ENCODE data around the gene NHSL1. TPM values are rescaled to one million over a fixed set of nuclear protein-coding genes. Genes with fewer than 3 reads are reported as not detected.

NHSL1 gene
- total RNA-seq, 2 donors from 2014 or later = 0.14 to 0.73 TPM

DNA sequence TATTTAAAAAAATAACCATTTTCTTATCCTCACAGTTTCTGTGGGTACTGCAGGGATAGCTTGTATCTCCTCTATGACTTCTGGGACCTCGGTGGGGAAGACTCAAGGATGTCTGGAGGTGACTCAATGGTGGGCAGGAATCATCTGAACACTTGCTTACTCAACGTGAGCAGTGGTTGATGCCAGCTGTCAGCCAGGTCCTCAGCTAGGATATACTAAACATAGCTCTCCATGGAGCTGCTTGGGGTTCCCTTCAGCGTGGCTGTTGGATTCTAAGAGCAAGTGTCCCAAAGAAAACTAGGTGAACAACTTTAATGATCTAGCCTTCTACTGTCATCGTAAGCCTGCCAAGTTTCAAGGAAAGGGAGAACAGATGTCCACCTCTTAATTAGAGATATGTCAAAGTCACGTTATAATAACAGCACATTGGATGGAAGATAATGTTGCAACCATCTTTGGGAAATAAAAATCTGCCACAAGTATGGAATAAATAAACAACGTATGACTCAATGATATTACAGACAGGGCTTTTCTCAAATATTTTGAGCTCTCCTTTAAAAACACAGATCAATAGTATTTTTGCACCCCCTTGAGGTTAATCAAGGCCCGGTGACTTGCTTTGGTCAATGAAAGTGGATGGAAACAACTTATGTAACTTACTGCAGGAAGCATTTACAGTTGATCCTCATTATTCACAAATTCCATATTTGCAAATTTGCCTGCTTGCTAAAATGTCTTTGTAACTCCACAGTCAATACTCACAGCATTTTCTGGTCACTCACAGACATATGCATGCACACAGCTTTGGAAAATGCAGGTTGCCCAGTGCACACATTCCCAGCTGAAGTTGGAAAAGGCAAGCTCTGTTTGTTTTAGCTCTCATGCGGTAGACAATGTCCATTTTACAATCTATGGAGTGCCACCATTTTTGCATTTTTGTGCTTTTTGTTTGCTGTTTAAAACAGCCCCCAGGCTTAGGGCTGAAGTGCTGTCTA lies 101.9 kb downstream of the NHSL1 start:
- Mint-ChIP-seq H3K36me3 (no peaks in the 10 kb centered on the region), H3K27me3 (peaks cover 0 to 15% of the 10 kb centered on the region in 2 donors), H3K9me3 (no peaks in the 10 kb centered on the region), H3K4me1 (ENCODE audit: low read depth in 2 of 2) (no peaks in the 10 kb centered on the region), H3K27ac (no peak overlapping the region), H3K4me3 (no peak overlapping the region)
- DNase-seq (ENCODE audit: low spot score) = no peak
- no peak for ATAC-seq

DNA sequence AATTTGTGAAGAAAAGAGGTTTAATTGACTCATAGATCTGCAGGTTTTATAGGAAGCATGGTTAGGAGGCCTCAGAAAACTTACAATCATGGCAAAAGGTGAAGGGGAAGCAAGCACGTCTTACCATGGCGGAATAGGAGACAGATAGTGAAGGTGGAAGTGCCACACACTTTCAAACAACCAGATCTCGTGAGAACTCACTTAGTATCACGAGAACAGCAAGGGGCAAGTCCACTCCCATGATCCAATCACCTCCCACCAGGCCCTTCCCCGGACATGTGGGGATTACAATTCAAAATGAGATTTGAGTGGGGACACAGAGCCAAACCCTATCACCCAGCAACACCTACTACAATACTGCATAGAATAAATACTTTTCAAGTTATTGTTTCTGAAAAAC lies 102.6 kb downstream of the NHSL1 start:
- DNase-seq (ENCODE audit: low spot score) = no peak
- Mint-ChIP-seq H3K9me3 (no peaks in the 10 kb centered on the region), H3K36me3 (no peaks in the 10 kb centered on the region), H3K4me3 (no peak overlapping the region), H3K4me1 (ENCODE audit: low read depth in 2 of 2) (no peaks in the 10 kb centered on the region), H3K27me3 (peaks cover 0 to 12% of the 10 kb centered on the region in 2 donors), H3K27ac (no peak overlapping the region)
- ATAC-seq = no peak

DNA sequence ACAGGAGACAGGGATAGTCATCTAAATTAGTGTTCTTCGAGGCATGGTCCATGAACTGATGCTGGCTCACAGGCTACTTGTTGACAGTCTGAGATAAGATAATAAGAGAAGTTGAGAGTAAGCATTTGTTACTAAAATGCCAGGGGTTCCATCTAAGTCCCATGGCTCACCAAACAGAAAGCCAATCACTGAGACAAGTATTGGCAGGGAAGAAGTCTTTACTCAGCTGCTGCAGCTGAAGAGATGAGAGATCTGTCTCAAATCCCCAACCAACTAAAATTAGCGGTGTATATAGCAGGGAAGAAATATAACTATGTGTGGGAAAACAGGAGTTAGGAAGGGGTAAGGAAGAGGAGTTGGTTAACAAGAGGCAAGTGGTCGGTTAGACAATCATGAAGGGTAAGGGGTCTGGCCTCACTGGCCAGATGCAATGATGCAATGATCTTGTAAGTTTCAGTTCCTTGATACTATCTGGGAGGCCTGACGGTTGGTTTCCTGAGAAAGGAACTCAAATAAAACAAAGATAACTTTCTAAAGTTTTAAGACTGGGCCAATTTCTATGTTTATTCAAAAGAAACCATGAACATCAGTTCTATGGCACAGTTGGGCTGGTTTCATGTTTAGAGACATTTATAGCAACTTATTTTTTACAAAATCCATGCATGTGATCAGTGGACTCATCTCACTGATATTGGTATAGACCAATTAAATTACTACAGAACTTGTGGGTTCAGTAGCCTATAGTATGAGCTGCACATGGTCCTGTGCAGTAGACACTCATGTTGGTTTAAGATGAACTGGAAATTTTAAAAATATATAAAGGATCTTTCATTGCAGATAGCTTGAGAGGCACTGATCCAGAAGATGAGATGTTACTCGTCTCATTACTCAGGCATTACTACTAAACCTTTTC lies 105.2 kb downstream of the NHSL1 start:
- Mint-ChIP-seq H3K27ac (no peak overlapping the region), H3K36me3 (no peaks in the 10 kb centered on the region), H3K27me3 (peaks cover 13 to 19% of the 10 kb centered on the region in 2 donors), H3K4me3 (no peak overlapping the region), H3K4me1 (ENCODE audit: low read depth in 2 of 2) (no peaks in the 10 kb centered on the region), H3K9me3 (no peaks in the 10 kb centered on the region)
- no peak for DNase-seq (ENCODE audit: low spot score)
- no peak for ATAC-seq

DNA sequence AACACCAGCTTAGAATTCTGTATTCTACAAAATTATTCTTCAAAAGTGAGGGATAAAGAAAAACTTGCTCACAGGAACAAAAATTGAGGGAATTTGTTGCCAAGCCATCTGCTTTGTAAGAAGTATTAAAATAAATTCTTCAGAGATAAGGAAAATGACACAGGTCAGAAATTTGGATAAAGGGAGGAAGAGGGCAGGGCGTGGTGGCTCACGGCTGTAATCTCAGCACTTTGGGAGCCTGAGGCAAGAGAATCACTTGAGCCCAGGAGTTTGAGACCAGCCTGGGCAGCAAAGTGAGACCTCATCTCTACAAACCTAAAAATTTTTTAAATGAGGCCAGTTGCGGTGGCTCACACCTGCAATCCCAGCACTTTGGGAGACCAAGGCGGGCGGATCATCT lies 109.7 kb downstream of the NHSL1 start:
- peaks cover 22 to 23% of the 10 kb centered on the region in 2 donors for H3K27me3 Mint-ChIP-seq
- no peaks in the 10 kb centered on the region for H3K36me3 Mint-ChIP-seq
- H3K4me1 Mint-ChIP-seq (ENCODE audit: low read depth in 2 of 2) = no peaks in the 10 kb centered on the region
- no peaks in the 10 kb centered on the region for H3K9me3 Mint-ChIP-seq
- no peak overlapping the region for H3K4me3 Mint-ChIP-seq
- no peak for ATAC-seq
- DNase-seq (ENCODE audit: low spot score) = no peak
- H3K27ac Mint-ChIP-seq = no peak overlapping the region

DNA sequence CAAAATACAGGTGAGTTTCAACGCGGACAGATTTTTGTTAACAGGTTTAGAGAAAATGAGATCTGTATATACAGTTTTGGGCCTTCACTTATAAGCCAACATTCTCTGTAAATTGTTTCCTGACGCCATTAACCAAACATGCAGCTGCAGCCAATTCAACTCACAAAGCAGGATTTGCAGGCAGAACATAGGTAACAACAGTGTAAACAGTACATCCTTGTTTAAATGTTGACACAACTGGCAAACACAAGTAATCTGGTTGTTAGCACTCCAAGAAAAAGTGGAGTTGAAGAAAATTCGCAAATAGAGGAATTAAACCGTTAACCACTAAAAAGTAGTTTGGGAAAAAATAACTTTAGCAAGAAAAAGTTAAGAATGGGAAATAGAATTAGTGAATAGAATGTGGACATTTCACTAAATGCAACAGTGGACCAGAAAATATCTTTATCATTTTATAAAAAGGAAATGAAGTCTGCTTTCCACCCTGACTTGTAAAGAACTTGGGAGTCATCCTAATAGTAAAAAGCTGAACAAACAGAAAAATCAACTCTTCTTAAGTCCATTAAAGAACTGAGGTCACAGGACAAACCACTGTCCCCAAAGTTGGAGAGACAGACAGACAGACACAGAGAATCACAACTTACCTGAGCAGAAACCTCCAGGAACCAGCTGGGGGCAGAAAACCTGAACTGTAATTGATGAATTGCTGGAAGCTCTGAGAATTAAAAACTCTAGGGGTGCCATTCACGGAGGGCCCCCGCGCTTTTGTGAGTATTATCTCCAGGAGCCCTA lies 111.5 kb downstream of the NHSL1 start:
- no peaks in the 10 kb centered on the region for H3K9me3 Mint-ChIP-seq
- no peaks in the 10 kb centered on the region for H3K4me1 Mint-ChIP-seq (ENCODE audit: low read depth in 2 of 2)
- H3K4me3 Mint-ChIP-seq = no peak overlapping the region
- H3K36me3 Mint-ChIP-seq = no peaks in the 10 kb centered on the region
- no peak for ATAC-seq
- DNase-seq (ENCODE audit: low spot score) = no peak
- peaks cover 18 to 29% of the 10 kb centered on the region in 2 donors for H3K27me3 Mint-ChIP-seq
- no peak overlapping the region for H3K27ac Mint-ChIP-seq

DNA sequence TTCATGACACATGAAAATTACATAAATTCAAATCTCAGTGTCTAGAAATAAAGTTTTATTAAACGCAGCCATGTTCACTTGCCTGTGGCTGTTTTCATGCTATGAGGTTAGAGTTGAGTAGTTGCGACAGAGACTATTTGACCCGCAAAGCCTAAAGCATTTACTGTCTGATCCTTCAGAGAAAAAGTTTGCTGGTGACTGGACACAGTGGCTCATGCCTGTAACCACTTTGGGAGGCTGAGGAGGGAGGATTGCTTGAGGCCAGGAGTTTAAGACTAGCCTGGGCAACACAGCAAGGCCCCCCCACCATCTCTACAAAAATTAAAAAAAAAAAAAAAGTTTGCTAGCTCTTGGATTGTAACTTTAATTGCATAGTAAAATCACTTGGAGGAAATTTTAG lies 112.4 kb downstream of the NHSL1 start:
- H3K27me3 Mint-ChIP-seq = peaks cover 17 to 29% of the 10 kb centered on the region in 2 donors
- ATAC-seq (no peak), DNase-seq (ENCODE audit: low spot score) (no peak)
- no peak overlapping the region for H3K27ac Mint-ChIP-seq
- H3K9me3 Mint-ChIP-seq = no peaks in the 10 kb centered on the region
- H3K36me3 Mint-ChIP-seq = no peaks in the 10 kb centered on the region
- H3K4me3 Mint-ChIP-seq = no peak overlapping the region
- H3K4me1 Mint-ChIP-seq (ENCODE audit: low read depth in 2 of 2) = no peaks in the 10 kb centered on the region

DNA sequence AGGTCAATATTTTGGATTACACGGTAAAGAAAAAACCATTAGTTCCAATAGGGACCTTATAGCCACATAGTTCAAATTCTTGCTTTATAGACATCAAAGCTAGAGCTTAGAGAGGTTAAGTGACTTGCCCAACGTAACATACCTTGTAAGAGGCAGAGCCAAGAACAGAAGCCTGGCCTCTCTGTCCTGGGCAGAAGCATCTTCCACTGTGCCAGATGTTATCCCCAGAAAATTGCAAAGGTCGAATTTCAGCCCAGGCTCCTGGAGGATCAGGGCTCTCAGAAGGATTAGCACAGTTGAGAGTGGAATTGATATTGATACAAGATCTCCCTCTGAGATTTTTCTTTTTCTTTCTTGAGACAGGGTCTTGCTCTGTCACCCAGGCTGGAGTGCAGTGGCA lies 115.5 kb downstream of the NHSL1 start:
- DNase-seq (ENCODE audit: low spot score) (no peak), ATAC-seq (no peak)
- Mint-ChIP-seq H3K27ac (no peak overlapping the region), H3K27me3 (peaks cover 3 to 13% of the 10 kb centered on the region in 2 donors), H3K9me3 (no peaks in the 10 kb centered on the region), H3K4me1 (ENCODE audit: low read depth in 2 of 2) (no peaks in the 10 kb centered on the region), H3K4me3 (no peak overlapping the region), H3K36me3 (no peaks in the 10 kb centered on the region)

DNA sequence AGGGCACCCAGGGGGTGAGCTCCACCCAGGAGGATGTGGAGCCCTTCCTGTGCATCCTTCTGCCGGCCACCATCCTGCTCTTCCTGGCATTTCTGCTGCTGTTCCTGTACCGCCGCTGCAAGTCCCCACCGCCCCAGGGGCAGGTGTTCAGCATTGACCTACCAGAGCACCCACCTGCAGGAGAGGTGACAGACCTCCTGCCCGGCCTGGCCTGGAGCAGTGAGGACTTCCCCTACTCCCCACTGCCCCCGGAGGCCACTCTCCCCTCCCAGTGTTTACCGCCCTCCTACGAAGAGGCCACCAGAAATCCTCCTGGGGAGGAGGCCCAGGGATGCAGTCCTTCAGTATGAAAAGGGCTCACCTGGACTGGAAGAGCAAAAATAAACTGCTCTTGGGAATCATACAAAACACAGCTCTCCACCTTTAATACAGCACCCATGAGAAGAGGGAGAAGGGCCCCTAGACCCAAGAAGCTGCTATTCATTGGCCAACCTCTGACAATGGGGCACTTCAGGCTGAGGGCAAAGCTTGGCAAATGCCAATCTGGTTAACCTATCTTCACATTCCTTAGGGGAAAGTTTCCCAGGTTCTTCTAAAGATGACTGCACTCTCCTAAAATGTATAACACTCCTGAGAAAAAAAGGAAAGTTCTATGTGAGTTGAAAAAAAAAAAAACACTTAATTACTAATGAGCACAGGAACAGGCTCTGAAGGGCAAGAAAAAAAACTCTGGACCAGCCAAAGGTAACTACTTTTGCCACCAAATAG lies 116.6 kb downstream of the NHSL1 start:
- no peaks in the 10 kb centered on the region for H3K4me1 Mint-ChIP-seq (ENCODE audit: low read depth in 2 of 2)
- H3K27ac Mint-ChIP-seq = no peak overlapping the region
- no peak overlapping the region for H3K4me3 Mint-ChIP-seq
- H3K36me3 Mint-ChIP-seq = no peaks in the 10 kb centered on the region
- DNase-seq (ENCODE audit: low spot score) = no peak
- H3K9me3 Mint-ChIP-seq = no peaks in the 10 kb centered on the region
- no peak for ATAC-seq
- peaks cover 2 to 7% of the 10 kb centered on the region in 2 donors for H3K27me3 Mint-ChIP-seq

DNA sequence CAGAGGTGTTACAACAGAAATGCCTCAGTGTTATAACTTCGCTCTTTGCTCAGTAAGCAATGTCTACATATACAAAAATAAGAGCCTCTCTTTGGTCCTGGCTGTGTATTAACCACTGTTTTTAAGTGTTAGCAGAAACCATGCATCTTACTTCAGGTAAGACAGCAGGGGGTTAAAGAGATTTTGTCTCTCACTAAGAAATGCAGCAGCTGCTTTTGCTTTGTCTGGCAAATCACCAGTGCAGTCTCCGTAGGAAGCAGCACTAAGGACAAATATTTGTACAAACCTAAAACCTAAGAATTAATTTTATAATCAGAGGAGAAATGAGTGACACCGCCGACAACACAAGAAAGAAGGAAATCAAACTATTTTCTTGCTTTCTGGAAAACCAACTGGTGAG lies 120.8 kb downstream of the NHSL1 start:
- Mint-ChIP-seq H3K36me3 (no peaks in the 10 kb centered on the region), H3K9me3 (no peaks in the 10 kb centered on the region), H3K27ac (no peak overlapping the region), H3K4me1 (ENCODE audit: low read depth in 2 of 2) (no peaks in the 10 kb centered on the region), H3K4me3 (no peak overlapping the region), H3K27me3 (peaks cover 9 to 17% of the 10 kb centered on the region in 2 donors)
- ATAC-seq (no peak), DNase-seq (ENCODE audit: low spot score) (no peak)

DNA sequence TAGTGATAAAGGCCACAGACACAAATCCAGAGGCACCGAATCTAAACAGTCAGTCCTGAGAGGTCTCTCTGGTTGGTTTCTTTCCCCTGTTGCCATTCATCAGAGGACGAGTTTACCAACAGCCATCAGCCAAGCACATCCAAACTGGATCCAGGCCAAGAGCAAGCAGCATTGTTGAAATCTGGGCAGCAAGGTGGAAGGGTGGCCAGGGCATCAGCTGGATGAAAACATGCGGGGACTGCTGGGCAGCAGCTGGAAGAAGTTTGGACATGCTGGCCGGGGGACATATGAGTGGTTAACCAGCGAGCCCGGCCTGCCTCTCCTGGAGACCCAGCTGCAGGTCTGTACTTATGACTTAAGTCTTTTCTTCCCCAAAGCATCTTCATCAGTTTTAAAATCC lies 121.5 kb downstream of the NHSL1 start, which contains the start of gene SMIM28:
TSS of gene SMIM28 (plus strand) at position 62 of the 400 bp plus-strand sequence. CDS start at position 230, 168 bp downstream.
- H3K27me3 Mint-ChIP-seq = peaks cover 9 to 13% of the 10 kb centered on the region in 2 donors
- DNase-seq (ENCODE audit: low spot score) (no peak), ATAC-seq (no peak)
- H3K27ac Mint-ChIP-seq = no peak within 1 kb of the TSS
- no peaks in the 10 kb centered on the region for H3K4me1 Mint-ChIP-seq (ENCODE audit: low read depth in 2 of 2)
- H3K4me3 Mint-ChIP-seq = no peak within 1 kb of the TSS
- H3K9me3 Mint-ChIP-seq = no peaks in the 10 kb centered on the region
- no peaks in the 10 kb centered on the region for H3K36me3 Mint-ChIP-seq

DNA sequence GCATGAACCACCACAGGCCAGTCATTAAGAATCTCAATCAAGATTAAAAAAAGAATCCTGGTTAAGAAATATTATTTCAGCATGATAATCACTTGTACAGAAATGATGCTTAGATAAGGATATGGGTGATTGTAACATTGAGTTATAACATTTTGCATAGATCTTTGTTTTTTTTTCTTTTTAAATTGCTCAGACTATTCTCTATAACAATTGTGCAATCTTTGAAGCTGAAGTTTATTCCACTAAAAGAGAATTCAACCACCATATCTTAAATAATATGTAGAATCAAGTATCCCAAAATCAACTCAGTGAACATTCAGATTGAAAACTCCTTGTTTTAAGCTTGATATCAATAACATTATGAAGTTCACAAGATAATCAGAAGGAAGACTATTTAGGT lies 122.3 kb downstream of the NHSL1 start:
- no peak for ATAC-seq
- Mint-ChIP-seq H3K4me3 (no peak overlapping the region), H3K9me3 (no peaks in the 10 kb centered on the region), H3K27me3 (peaks cover 9 to 16% of the 10 kb centered on the region in 2 donors), H3K4me1 (ENCODE audit: low read depth in 2 of 2) (no peaks in the 10 kb centered on the region), H3K27ac (no peak overlapping the region), H3K36me3 (no peaks in the 10 kb centered on the region)
- no peak for DNase-seq (ENCODE audit: low spot score)

DNA sequence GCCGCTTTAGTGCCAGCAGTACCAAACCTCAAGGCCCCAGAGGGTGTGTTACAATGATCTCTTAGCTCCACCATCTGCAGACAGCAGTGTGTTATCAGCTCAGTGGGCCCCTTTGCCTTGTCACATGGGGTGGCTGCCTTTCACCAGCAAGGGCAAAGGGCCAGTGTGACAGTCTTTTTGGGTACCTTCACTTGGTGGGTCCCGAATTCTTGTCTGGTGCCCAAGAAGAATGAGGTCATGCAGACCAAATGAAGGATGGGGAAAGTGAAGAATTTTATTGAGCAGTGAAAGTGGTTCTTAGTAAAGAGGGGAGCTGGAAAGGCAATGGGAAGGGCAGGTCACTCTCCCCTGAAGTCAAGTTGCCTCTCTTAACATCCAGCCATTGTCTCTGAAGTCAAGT lies 124.5 kb downstream of the NHSL1 start:
- no peaks in the 10 kb centered on the region for H3K36me3 Mint-ChIP-seq
- ATAC-seq (no peak), DNase-seq (ENCODE audit: low spot score) (no peak)
- no peaks in the 10 kb centered on the region for H3K9me3 Mint-ChIP-seq
- no peak overlapping the region for H3K27ac Mint-ChIP-seq
- H3K4me1 Mint-ChIP-seq (ENCODE audit: low read depth in 2 of 2) = no peaks in the 10 kb centered on the region
- peaks cover 14 to 39% of the 10 kb centered on the region in 2 donors for H3K27me3 Mint-ChIP-seq
- no peak overlapping the region for H3K4me3 Mint-ChIP-seq

DNA sequence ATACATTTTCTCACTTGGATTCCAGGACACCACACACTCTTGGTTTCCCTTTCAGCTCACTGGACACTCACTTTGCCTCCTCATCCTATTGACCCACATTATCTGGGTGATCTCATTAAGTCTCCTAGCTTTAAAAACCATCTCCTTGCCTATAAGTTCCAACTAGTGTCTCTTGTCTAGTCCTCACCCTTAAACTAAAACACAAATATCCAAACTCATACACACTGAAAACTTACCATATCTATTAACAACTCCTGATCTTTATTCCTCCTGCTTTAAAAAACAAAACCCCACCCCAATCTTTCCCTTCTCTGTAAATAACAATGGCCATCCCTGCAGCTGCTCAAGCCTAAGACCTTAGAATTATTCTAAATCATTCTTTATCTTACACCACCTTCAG lies 125.1 kb downstream of the NHSL1 start:
- H3K36me3 Mint-ChIP-seq = no peaks in the 10 kb centered on the region
- H3K27ac Mint-ChIP-seq = no peak overlapping the region
- no peak overlapping the region for H3K4me3 Mint-ChIP-seq
- no peaks in the 10 kb centered on the region for H3K9me3 Mint-ChIP-seq
- DNase-seq (ENCODE audit: low spot score) (no peak), ATAC-seq (no peak)
- H3K4me1 Mint-ChIP-seq (ENCODE audit: low read depth in 2 of 2) = no peaks in the 10 kb centered on the region
- peaks cover 14 to 42% of the 10 kb centered on the region in 2 donors for H3K27me3 Mint-ChIP-seq
